Measurements from ENCODE around the gene PRR23A.

Gene PRR23A

GRCh38 chr3:139020036-139020867 is 14.2 kb upstream of the PRR23A start:
- no peak overlapping the region for H3K4me3 ChIP-seq (ENCODE audit: insufficient read depth, low read depth, low read length, poor library complexity, severe bottlenecking)
- no peaks in the 10 kb centered on the region for H3K4me1 ChIP-seq (ENCODE audit: control insufficient read depth, insufficient read depth, low read length, poor library complexity, severe bottlenecking)
- H3K9me3 ChIP-seq (ENCODE audit: control insufficient read depth, low read length) = no peaks in the 10 kb centered on the region
- no peak for DNase-seq
- no peaks in the 10 kb centered on the region for H3K36me3 ChIP-seq (ENCODE audit: control insufficient read depth, insufficient read depth, low read length)
- H3K27me3 ChIP-seq (replicated peaks; ENCODE audit: control insufficient read depth, insufficient read depth, low read length, poor library complexity, severe bottlenecking) = no peaks in the 10 kb centered on the region
- no peak overlapping the region for H3K27ac ChIP-seq (ENCODE audit: insufficient read depth, low read length, poor library complexity, severe bottlenecking)

GRCh38 chr3:139016430-139017048 is 10.5 kb upstream of the PRR23A start:
- Histone ChIP-seq H3K27ac (ENCODE audit: insufficient read depth, low read length, poor library complexity, severe bottlenecking) (no peak overlapping the region), H3K4me3 (ENCODE audit: insufficient read depth, low read depth, low read length, poor library complexity, severe bottlenecking) (no peak overlapping the region), H3K9me3 (ENCODE audit: control insufficient read depth, low read length) (no peaks in the 10 kb centered on the region), H3K27me3 (replicated peaks; ENCODE audit: control insufficient read depth, insufficient read depth, low read length, poor library complexity, severe bottlenecking) (no peaks in the 10 kb centered on the region), H3K36me3 (ENCODE audit: control insufficient read depth, insufficient read depth, low read length) (no peaks in the 10 kb centered on the region), H3K4me1 (ENCODE audit: control insufficient read depth, insufficient read depth, low read length, poor library complexity, severe bottlenecking) (no peaks in the 10 kb centered on the region)
- no peak for DNase-seq

GRCh38 chr3:139005356-139005993 is 593 bp downstream of the PRR23A start:
- no peaks in the 10 kb centered on the region for H3K27me3 ChIP-seq (replicated peaks; ENCODE audit: control insufficient read depth, insufficient read depth, low read length, poor library complexity, severe bottlenecking)
- no peak overlapping the region for H3K27ac ChIP-seq (ENCODE audit: insufficient read depth, low read length, poor library complexity, severe bottlenecking)
- no peaks in the 10 kb centered on the region for H3K9me3 ChIP-seq (ENCODE audit: control insufficient read depth, low read length)
- DNase-seq = no peak
- H3K4me1 ChIP-seq (ENCODE audit: control insufficient read depth, insufficient read depth, low read length, poor library complexity, severe bottlenecking) = no peaks in the 10 kb centered on the region
- no peaks in the 10 kb centered on the region for H3K36me3 ChIP-seq (ENCODE audit: control insufficient read depth, insufficient read depth, low read length)
- no peak overlapping the region for H3K4me3 ChIP-seq (ENCODE audit: insufficient read depth, low read depth, low read length, poor library complexity, severe bottlenecking)

- DNase-seq = no peak
- Histone ChIP-seq H3K4me1 (ENCODE audit: control insufficient read depth, insufficient read depth, low read length, poor library complexity, severe bottlenecking) (no peaks in the 10 kb centered on the region), H3K27ac (ENCODE audit: insufficient read depth, low read length, poor library complexity, severe bottlenecking) (no peak overlapping the region), H3K4me3 (ENCODE audit: insufficient read depth, low read depth, low read length, poor library complexity, severe bottlenecking) (no peak overlapping the region), H3K9me3 (ENCODE audit: control insufficient read depth, low read length) (no peaks in the 10 kb centered on the region), H3K36me3 (ENCODE audit: control insufficient read depth, insufficient read depth, low read length) (no peaks in the 10 kb centered on the region), H3K27me3 (replicated peaks; ENCODE audit: control insufficient read depth, insufficient read depth, low read length, poor library complexity, severe bottlenecking) (no peaks in the 10 kb centered on the region)
Measured at GRCh38 chr3:138995706-138996105, 10.4 kb downstream of the PRR23A start.

GRCh38 chr3:138987181-138987580 is 18.9 kb downstream of the PRR23A start:
- no peaks in the 10 kb centered on the region for H3K27me3 ChIP-seq (replicated peaks; ENCODE audit: control insufficient read depth, insufficient read depth, low read length, poor library complexity, severe bottlenecking)
- H3K4me1 ChIP-seq (ENCODE audit: control insufficient read depth, insufficient read depth, low read length, poor library complexity, severe bottlenecking) = no peaks in the 10 kb centered on the region
- H3K9me3 ChIP-seq (ENCODE audit: control insufficient read depth, low read length) = no peaks in the 10 kb centered on the region
- H3K4me3 ChIP-seq (ENCODE audit: insufficient read depth, low read depth, low read length, poor library complexity, severe bottlenecking) = no peak overlapping the region
- H3K27ac ChIP-seq (ENCODE audit: insufficient read depth, low read length, poor library complexity, severe bottlenecking) = no peak overlapping the region
- no peaks in the 10 kb centered on the region for H3K36me3 ChIP-seq (ENCODE audit: control insufficient read depth, insufficient read depth, low read length)
- no peak for DNase-seq

GRCh38 chr3:138985932-138986331 is 20.1 kb downstream of the PRR23A start:
- no peaks in the 10 kb centered on the region for H3K9me3 ChIP-seq (ENCODE audit: control insufficient read depth, low read length)
- DNase-seq = no peak
- H3K4me1 ChIP-seq (ENCODE audit: control insufficient read depth, insufficient read depth, low read length, poor library complexity, severe bottlenecking) = no peaks in the 10 kb centered on the region
- no peak overlapping the region for H3K4me3 ChIP-seq (ENCODE audit: insufficient read depth, low read depth, low read length, poor library complexity, severe bottlenecking)
- H3K36me3 ChIP-seq (ENCODE audit: control insufficient read depth, insufficient read depth, low read length) = no peaks in the 10 kb centered on the region
- H3K27me3 ChIP-seq (replicated peaks; ENCODE audit: control insufficient read depth, insufficient read depth, low read length, poor library complexity, severe bottlenecking) = no peaks in the 10 kb centered on the region
- H3K27ac ChIP-seq (ENCODE audit: insufficient read depth, low read length, poor library complexity, severe bottlenecking) = no peak overlapping the region

GRCh38 chr3:138984816-138985215 is 21.3 kb downstream of the PRR23A start:
- no peak for DNase-seq
- Histone ChIP-seq H3K27me3 (replicated peaks; ENCODE audit: control insufficient read depth, insufficient read depth, low read length, poor library complexity, severe bottlenecking) (no peaks in the 10 kb centered on the region), H3K36me3 (ENCODE audit: control insufficient read depth, insufficient read depth, low read length) (no peaks in the 10 kb centered on the region), H3K27ac (ENCODE audit: insufficient read depth, low read length, poor library complexity, severe bottlenecking) (no peak overlapping the region), H3K9me3 (ENCODE audit: control insufficient read depth, low read length) (no peaks in the 10 kb centered on the region), H3K4me3 (ENCODE audit: insufficient read depth, low read depth, low read length, poor library complexity, severe bottlenecking) (no peak overlapping the region), H3K4me1 (ENCODE audit: control insufficient read depth, insufficient read depth, low read length, poor library complexity, severe bottlenecking) (no peaks in the 10 kb centered on the region)

GRCh38 chr3:138976047-138976446 is 30.0 kb downstream of the PRR23A start:
- no peak for DNase-seq
- H3K4me3 ChIP-seq (ENCODE audit: insufficient read depth, low read depth, low read length, poor library complexity, severe bottlenecking) = no peak overlapping the region

GRCh38 chr3:138975351-138975750 is 30.7 kb downstream of the PRR23A start:
- no peak overlapping the region for H3K4me3 ChIP-seq (ENCODE audit: insufficient read depth, low read depth, low read length, poor library complexity, severe bottlenecking)
- H3K9me3 ChIP-seq (ENCODE audit: control insufficient read depth, low read length) = no peaks in the 10 kb centered on the region
- H3K4me1 ChIP-seq (ENCODE audit: control insufficient read depth, insufficient read depth, low read length, poor library complexity, severe bottlenecking) = no peaks in the 10 kb centered on the region
- no peak overlapping the region for H3K27ac ChIP-seq (ENCODE audit: insufficient read depth, low read length, poor library complexity, severe bottlenecking)
- H3K36me3 ChIP-seq (ENCODE audit: control insufficient read depth, insufficient read depth, low read length) = no peaks in the 10 kb centered on the region
- H3K27me3 ChIP-seq (replicated peaks; ENCODE audit: control insufficient read depth, insufficient read depth, low read length, poor library complexity, severe bottlenecking) = no peaks in the 10 kb centered on the region
- no peak for DNase-seq

More at GRCh38 chr3:138976047-138976446, 30.0 kb downstream of the PRR23A start:
- H3K27me3 ChIP-seq (replicated peaks; ENCODE audit: control insufficient read depth, insufficient read depth, low read length, poor library complexity, severe bottlenecking) = no peaks in the 10 kb centered on the region
- no peaks in the 10 kb centered on the region for H3K9me3 ChIP-seq (ENCODE audit: control insufficient read depth, low read length)
- no peak overlapping the region for H3K27ac ChIP-seq (ENCODE audit: insufficient read depth, low read length, poor library complexity, severe bottlenecking)
- H3K36me3 ChIP-seq (ENCODE audit: control insufficient read depth, insufficient read depth, low read length) = no peaks in the 10 kb centered on the region
- no peaks in the 10 kb centered on the region for H3K4me1 ChIP-seq (ENCODE audit: control insufficient read depth, insufficient read depth, low read length, poor library complexity, severe bottlenecking)

- no peaks in the 10 kb centered on the region for H3K4me1 ChIP-seq (ENCODE audit: control insufficient read depth, insufficient read depth, low read length, poor library complexity, severe bottlenecking)
- H3K27me3 ChIP-seq (replicated peaks; ENCODE audit: control insufficient read depth, insufficient read depth, low read length, poor library complexity, severe bottlenecking) = no peaks in the 10 kb centered on the region
- H3K36me3 ChIP-seq (ENCODE audit: control insufficient read depth, insufficient read depth, low read length) = no peaks in the 10 kb centered on the region
- no peaks in the 10 kb centered on the region for H3K9me3 ChIP-seq (ENCODE audit: control insufficient read depth, low read length)
- no peak overlapping the region for H3K27ac ChIP-seq (ENCODE audit: insufficient read depth, low read length, poor library complexity, severe bottlenecking)
- no peak overlapping the region for H3K4me3 ChIP-seq (ENCODE audit: insufficient read depth, low read depth, low read length, poor library complexity, severe bottlenecking)
- DNase-seq = no peak
Measured at GRCh38 chr3:138974462-138974861, 31.6 kb downstream of the PRR23A start.
